Stromal cell of bone marrow (primary cell): ENCODE results near the gene ABCA13.

ENCODE experiments used
- DNase-seq: peaks from one replicate; pipeline ENCODE4 v3.0.0-alpha.2; 2012; ENCODE audit warnings: low read depth

Gene ABCA13

GRCh38 chr7:48366096-48366495, 194.8 kb downstream of the ABCA13 start:
- no peak for DNase-seq

- DNase-seq, result no peak
Measured at GRCh38 chr7:48376263-48376662, 205.0 kb downstream of the ABCA13 start.

- no peak for DNase-seq
Measured at GRCh38 chr7:48380921-48381320, 209.7 kb downstream of the ABCA13 start.

- no peak for DNase-seq
Measured at GRCh38 chr7:48381571-48381970, 210.3 kb downstream of the ABCA13 start.

GRCh38 chr7:48384180-48384752, 213.0 kb downstream of the ABCA13 start:
- DNase-seq, result no peak

- no peak for DNase-seq
Measured at GRCh38 chr7:48387932-48388331, 216.7 kb downstream of the ABCA13 start.

GRCh38 chr7:48388911-48389310, 217.7 kb downstream of the ABCA13 start:
- DNase-seq, result no peak

GRCh38 chr7:48389977-48390376, 218.7 kb downstream of the ABCA13 start:
- DNase-seq, result peak; percentile 48

GRCh38 chr7:48390388-48391327, 219.4 kb downstream of the ABCA13 start:
- no peak for DNase-seq

- no peak for DNase-seq
Measured at GRCh38 chr7:48398191-48398590, 226.9 kb downstream of the ABCA13 start.

- no peak for DNase-seq
Measured at GRCh38 chr7:48402721-48403120, 231.5 kb downstream of the ABCA13 start.

GRCh38 chr7:48408731-48409130, 237.5 kb downstream of the ABCA13 start:
- DNase-seq, result no peak

- no peak for DNase-seq
Measured at GRCh38 chr7:48411619-48412018, 240.4 kb downstream of the ABCA13 start.

GRCh38 chr7:48414011-48414732, 242.9 kb downstream of the ABCA13 start:
- DNase-seq, result no peak

- DNase-seq, result no peak
Measured at GRCh38 chr7:48416327-48416908, 245.2 kb downstream of the ABCA13 start.

GRCh38 chr7:48419401-48419800, 248.1 kb downstream of the ABCA13 start:
- no peak for DNase-seq

GRCh38 chr7:48420206-48420605, 248.9 kb downstream of the ABCA13 start:
- DNase-seq, result no peak

GRCh38 chr7:48421357-48421756, 250.1 kb downstream of the ABCA13 start:
- DNase-seq, result peak; percentile 31

GRCh38 chr7:48424731-48425130, 253.5 kb downstream of the ABCA13 start:
- DNase-seq, result no peak

GRCh38 chr7:48426331-48426965, 255.2 kb downstream of the ABCA13 start:
- DNase-seq, result no peak

GRCh38 chr7:48426966-48427555, 255.8 kb downstream of the ABCA13 start:
- DNase-seq, result no peak

- DNase-seq, result no peak
Measured at GRCh38 chr7:48427671-48428070, 256.4 kb downstream of the ABCA13 start.
